GM19467 (cell line): ENCODE data around the gene KRTAP6-2.

Experiments used
- ATAC-seq: cut with Tn5 transposase; IDR thresholded peaks from one replicate; pipeline ENCODE4 v1.9.1; 2021; ENCODE audit warnings: mild to moderate bottlenecking, moderate library complexity; ENCODE audit not compliant: unreplicated experiment

Gene KRTAP6-2

DNA sequence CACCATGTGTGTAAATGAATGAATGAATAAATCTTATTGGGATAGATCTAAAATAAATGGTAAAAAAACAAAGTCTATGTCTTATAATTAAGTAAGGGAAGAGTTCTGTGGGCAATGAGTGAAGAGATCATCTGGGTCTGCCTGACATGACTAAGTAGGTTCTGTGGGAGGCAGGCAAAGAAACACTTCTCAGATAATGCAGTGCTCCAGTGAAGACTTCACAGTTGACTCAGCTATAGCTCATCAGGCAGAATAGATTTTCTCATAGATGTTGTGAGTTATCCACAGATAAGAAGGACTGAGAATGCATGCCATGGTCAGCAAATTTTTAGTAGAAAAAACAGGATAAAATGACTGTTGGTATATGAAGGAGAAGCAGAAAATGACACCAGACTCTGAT is 20.9 kb downstream of the KRTAP6-2 start:
- ATAC-seq: no peak

DNA sequence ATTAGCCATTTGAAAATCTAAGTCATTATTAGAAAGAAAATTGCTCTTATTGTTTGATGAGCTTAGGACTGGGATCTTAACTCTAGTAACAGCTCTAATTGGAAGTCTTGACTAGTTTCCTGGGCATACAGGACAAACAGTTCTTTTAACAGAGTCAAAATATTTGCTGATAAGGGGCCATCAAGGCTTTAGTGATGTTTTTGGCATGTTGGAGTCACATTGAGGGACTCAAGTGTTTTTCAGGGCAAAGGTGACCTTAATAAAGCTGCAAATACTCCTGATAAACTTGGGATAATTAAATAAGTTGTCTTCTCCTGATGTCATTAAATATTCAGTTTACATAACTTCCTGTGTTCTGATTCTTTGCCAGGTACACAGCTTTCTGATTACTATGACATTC is 31.1 kb downstream of the KRTAP6-2 start:
- ATAC-seq: no peak

DNA sequence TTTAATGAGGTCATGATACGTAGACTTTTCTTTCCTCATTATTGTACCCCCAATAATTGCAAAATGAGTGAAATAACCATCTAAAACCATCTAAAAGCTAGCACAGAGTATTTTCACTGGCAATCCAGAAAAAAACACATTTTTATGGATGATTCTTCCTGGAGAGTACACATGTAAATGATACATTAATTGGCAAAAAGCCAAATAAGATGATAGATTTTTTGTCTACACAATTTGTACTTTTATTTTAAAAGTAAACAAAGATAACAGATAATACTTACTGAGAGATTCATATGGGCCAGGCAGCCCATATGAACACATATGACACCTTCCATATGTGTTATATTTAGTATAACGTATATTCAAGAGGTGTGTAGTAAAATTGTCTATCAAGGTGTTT is 35.1 kb downstream of the KRTAP6-2 start:
- ATAC-seq: no peak

DNA sequence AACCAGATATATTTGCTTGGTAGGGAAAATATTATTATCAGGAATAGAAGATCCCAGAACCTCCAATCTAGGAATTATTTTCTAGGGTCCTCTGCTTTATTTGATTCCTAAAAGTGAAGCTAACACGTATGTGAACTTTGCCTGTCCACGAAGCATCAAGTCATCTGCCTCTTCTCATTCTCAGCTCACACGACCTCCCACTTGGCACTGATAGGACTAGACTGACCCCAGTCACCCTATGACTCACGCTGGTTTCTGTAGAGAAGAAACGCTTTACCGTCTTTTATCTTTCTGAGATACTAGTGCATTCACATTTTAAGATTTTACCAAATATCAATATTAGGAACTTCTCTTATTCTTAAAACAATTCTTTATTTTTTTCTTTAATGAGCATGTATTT is 35.6 kb downstream of the KRTAP6-2 start:
- ATAC-seq: no peak

DNA sequence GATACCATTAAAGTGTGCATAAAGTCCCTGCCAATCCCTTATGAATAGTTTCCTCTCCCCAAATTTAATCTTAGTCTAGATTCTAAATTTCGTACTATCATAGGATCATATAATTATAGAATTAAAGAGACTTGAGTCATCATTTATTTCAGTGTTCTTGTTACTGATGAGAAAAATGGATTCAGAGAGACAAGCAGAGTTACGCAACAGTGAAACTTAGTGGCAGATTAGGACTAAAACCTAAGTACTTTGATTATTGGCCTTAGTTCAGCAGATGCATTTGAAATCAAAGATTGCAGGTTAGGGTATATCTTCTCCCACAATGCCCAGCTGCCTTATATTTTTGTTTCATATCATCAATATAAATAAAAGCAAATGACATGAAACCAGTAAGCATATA is 36.7 kb downstream of the KRTAP6-2 start:
- no peak for ATAC-seq

DNA sequence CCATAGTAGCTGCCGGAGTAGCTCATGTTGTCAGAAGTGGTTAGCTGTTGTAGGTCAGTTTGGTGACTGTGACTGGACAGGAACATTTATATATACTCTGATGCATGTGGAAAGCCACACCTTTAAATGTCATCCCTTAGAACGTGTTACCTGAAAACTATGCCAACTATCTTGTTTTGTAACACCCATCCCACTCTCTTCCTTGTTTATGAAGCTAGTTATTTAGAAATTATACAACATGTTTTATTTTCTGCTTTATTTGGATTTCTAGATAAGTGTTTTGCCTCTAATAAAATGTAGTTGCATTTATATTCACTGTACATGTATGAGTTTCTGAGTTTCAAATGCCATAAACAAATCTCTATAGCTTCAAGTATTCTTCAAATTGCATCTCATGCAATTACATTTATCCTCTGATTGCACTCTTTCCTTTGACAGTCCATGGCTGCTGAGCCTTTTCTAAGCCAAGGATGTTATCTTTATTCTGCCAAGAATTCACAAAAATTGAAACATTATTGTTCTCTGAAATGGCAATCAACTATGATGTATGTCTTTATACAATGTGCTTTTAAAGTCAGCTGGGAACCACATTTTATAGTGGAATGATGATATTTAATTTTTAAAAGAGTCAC is 37.3 kb downstream of the KRTAP6-2 start, which contains the start of gene KRTAP19-7:
TSS of gene KRTAP19-7 (minus strand) at position 51 of the 632 bp plus-strand sequence. CDS start at position 26, 25 bp downstream.
- ATAC-seq: no peak

DNA sequence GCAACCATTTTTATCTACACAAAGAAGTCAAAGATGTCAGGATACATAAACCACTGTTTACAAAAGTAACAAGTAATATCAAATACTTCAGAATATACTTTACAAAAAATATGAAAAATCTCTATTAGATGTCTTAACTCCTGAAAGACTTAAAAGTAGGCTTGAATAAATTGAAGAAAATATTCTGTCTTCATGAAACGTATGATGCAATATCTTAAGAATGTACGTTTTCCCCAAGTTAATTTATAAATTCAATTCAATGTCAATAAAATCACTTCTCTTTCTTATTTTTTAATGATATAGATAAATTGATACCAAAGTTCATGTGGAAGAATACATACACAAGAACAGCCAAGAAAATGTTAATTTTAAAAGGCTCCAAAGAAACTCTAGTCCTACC is 43.6 kb downstream of the KRTAP6-2 start:
- no peak for ATAC-seq

DNA sequence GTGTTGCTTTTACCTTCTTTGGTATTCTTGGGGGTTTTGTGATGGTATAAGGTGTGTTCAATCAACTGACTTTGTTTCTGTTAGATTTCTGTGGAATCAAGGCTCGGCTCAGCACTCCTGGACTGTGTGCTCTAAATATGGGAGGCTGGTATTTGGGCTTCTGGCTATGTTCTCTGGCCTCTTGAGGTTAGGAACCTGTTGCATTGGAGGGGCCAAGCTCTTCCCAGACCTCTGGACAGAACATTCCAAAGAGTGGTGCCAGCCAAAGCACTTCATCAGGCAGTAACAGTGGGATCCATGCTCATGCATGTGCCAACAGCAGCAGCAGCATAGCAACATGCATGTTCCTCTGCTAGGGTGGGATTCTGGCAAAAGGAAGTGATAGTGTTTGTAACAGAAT is 45.9 kb downstream of the KRTAP6-2 start:
- ATAC-seq: no peak
